Muscle of back (tissue), 11 donors: Measurements from ENCODE around the gene ZNF469. TPM values are rescaled to one million over a fixed set of nuclear protein-coding genes. Genes with fewer than 3 reads are reported as not detected.

Experiments used
- DNase-seq, 3 donors: peaks; one replicate each; pipeline versions ENCODE4 v3.0.0 to v3.0.0-alpha.2; 2013
- polyA plus RNA-seq, 10 donors: library from polyadenylated mRNA; unstranded; fragments of 120-200 nt; gene quantifications; one replicate each; pipeline ENCODE4 v1.2.1, GENCODE V29; 2013; ENCODE audit not compliant: insufficient read length in 10 of 10

ZNF469 gene
- polyA plus RNA-seq, 10 donors, result 4.0 to 9.9 (median 6.2) TPM

- DNase-seq, result no peak
Observed at GRCh38 chr16:88375236-88375975, 7.4 kb upstream of the ZNF469 start.

DNA sequence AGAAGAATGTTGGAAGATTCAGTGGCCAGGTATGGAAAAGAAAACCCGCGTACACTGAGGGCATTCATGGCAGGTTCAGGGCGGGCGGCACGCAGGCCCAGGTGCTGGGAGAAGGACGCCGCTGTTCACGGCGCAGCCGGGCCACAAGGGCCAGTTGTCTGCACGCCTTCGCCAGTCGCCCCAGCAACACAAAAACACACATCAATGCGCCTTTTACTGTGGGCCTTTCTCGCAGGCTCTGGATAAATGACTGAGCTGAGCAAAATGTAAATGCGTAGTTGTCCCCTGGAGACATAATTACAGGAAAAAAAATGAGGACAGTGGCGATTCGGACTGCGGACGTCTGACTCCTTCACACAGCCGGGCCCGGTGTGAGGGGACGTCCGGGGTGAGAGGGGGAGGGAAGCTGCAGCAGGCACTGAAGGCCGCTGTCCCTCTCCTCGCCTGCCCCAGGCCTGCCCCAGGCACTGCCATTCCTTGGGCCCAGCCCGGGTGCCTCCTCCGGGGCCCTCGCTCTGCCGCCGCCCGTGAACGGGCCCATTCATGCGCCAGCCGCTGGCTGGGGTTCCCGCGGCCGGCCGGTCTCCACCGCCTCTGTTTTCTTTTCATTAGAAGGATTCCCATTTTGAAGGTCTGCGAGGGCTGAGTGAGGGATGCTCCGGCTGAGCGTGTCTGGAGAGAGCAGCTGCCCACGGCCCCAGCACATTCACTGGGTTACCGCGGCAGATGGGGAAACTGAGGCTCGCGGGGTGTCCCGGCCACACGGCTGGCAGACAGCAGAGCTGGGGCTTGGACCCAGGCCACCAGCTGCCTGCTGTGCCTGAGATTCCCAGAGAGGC, 6.5 kb upstream of the ZNF469 start:
- peak; percentile 13 to 78 (median 57) for DNase-seq

GRCh38 chr16:88376835-88377726, 5.7 kb upstream of the ZNF469 start:
- no peak for DNase-seq

DNA sequence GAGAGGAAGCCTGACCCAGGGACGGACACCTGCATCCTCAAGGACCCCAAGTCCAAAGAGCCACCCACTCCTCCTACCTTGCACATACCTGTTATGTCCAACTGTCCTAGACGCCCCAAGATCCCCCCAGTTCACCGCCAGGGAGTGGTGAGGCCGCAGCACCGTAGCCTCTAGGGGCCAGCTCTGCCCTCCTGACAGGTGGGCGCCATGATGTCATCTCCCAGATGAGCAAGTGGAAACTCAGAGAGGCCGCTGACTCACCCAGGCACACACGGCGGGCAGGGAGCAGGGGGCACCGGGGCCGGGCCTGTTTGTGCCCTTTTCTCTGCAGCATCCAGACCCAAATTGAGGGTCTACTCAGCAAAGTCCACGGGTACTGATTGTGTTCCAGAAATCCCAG, 4.8 kb upstream of the ZNF469 start:
- no peak for DNase-seq

GRCh38 chr16:88378401-88378800, 4.4 kb upstream of the ZNF469 start:
- DNase-seq, result no peak

- DNase-seq, result no peak
Observed at GRCh38 chr16:88378836-88379693, 3.7 kb upstream of the ZNF469 start.

DNA sequence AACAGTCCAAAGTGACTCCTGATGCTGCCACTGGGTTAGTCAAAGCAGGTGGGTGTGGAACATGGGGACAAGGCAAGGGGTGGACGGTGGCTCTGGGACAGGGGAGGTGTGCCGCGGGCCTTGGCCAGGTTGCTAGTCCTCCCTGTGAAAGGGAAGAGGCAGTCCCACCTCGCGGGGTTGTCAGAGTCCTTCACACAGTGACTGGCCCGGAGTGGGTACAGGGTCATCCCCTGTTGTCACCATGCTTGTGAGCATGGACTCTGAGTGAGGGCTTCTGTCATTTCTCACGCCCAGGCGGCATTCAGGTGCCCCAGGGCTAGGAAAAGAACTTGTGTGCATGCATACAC, 3.1 kb upstream of the ZNF469 start:
- no peak for DNase-seq

DNA sequence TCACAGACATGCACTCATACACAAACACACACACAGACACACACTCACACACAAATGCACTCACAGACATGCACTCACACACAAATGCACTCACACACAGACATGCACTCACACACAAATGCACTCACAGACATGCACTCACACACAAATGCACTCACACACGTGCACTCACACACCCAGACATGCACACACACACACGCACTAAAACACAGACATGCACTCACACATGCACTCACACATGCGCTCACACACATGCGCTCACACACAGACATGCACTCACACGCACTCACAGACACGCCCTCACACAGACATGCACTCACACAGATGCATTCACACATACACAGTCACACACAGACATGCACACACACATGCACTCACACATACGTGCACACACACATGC, 2.7 kb upstream of the ZNF469 start:
- no peak for DNase-seq

- DNase-seq, result no peak
Observed at GRCh38 chr16:88380619-88381018, 2.1 kb upstream of the ZNF469 start.

GRCh38 chr16:88381820-88382451, 823 bp upstream of the ZNF469 start:
- no peak for DNase-seq

DNA sequence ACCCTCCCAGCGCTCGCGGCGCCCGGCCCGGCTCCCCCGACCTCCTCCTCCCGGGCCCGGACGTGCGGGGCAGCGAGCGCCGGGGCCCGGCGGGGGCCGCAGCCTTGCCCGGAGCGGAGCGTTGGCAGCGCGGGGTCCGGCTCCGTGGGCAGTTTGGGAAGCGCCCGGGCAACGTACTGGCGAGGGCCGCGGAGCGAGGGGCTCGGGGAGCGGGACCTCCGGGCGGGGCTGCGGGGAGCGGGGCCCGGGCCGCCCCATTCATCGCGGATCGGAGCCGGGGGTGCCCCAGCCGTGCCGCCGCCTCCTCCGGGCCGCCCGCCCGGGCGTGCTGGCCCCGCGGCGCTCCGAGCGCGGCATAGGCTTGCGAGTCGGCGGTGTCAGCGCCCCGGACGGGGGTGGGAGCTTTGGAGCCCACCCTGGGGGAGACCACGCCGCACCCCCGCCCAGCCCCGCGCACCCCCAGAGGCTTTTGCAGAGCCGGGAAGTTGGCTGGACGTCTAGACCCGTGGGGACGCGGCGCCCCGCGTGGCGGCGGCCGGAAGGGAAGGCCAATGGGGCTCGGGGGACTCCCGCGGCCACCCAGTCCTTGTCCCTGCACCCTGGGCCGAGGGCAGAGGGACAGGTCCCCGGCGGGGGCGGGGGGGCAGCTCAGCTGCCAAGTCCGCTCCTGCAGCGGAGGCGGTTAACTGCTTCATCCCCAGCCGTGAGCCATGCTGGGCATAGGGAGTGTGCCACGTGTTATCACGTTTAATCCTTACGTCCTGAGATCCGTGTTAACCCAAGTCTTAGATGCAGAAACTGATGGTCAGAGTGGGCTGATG, 852 bp downstream of the ZNF469 start:
- peak in 2 of 3 donors; percentile 23 to 64 for DNase-seq

- DNase-seq, result no peak
Observed at GRCh38 chr16:88384222-88385111, 1.7 kb downstream of the ZNF469 start.

GRCh38 chr16:88385112-88385594, 2.4 kb downstream of the ZNF469 start:
- no peak for DNase-seq

DNA sequence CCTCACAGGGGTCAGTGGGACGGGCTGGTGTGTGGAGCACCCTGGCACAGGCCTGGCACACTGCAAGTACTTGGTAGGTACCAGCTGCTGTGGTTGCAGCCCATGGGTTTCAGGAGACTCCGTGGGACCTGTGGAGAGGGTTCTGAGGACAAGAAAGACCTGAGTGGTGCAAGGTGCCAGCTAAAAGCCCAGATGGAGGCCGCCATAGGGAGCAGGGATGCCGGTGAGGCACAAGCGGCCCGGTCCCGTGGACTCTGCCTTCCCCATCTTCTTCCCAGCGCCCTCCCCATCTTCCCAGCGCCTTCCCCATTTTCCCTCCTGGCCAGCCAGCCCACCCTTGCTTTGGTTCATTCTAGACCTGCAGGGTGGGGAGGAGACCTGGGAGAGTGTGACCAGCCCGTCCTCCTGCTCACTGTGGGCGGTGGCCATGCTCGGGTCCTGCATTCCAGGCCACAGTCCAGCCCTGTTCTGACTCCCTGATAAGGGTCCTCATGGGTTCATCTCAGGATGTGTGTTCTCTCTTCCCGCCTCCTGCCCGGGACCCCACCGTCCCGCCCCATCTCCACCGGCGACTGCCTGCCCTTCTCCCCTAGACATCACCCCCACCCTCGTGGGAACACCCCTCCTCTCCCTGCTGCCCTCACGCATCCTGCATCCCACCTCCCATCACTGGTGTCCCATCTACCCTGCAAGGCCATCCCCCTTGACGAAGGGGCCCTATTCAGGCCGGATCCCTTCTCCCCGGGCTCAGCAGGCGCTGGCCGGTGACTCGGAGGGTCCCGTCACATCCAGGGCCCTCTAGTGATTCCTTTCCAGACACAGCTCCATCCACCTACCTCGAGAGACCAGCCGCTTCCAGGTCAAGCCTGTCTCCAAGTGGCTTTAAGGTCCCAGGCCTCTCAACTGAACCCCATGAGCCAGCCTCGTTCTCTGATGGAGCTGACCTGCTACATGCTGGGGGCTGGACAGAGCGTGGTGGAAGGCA, 3.4 kb downstream of the ZNF469 start:
- DNase-seq, result no peak

- peak in 1 of 3 donors; percentile 65 for DNase-seq
Observed at GRCh38 chr16:88387180-88387765, 4.5 kb downstream of the ZNF469 start.

GRCh38 chr16:88387941-88388627, 5.3 kb downstream of the ZNF469 start:
- DNase-seq, result no peak
